GM18907 (cell line): Measurements from ENCODE around the gene DYNLT1.
"Not testable (repeated sequence)": the region's sequence is repeated elsewhere in the genome, so short reads cannot be mapped to it uniquely, and the experiment has no call there.

ENCODE experiments used
- ATAC-seq: cut with Tn5 transposase; IDR thresholded peaks from one replicate; pipeline ENCODE4 v1.9.1; 2021; ENCODE audit warnings: mild to moderate bottlenecking, moderate library complexity; ENCODE audit not compliant: unreplicated experiment

The DYNLT1 gene

DNA sequence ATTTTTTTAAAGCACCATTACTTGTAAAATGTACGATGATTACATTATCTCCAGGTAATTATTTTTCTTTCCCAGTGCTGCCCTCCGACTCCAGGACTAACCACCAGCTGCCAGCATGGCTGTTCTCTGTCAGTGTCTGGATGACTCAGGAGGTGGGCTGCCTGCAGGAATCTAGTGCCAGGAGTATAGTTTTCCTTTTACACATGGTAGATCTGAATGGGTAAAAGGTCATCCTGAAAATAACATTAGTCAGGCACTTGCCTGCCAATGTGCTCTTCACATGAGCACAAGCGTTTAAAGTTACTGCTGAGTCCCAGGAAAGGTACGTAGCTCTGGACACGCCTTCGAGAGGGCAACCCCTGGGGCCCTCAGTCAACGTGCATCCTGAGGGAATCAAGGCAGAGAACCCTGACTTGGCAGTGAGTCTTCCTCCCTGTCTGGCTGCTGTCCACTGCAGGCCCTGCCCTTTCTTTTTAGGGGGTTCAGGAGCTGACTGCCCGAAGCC lies 2.4 kb downstream of the DYNLT1 start:
- ATAC-seq, result no peak

DNA sequence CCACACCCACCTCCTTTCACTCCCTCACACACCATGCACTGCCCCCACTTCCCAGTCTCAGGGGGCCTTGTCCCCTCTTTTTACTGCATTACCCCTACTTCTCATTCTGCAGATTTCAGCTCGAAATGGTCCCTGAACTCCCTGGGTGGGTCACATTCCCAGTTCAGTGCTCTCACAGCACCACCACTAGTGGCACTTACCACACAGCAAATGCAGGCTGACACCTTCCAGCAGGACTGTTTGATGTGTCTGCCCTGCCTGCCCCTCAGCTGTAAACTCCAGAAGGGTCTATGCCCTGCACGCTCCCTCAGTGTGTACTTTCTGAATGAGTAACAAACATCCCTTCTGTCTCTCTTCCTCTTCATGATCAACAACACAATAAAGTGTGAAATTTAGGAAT lies 4.0 kb downstream of the DYNLT1 start:
- no peak for ATAC-seq

DNA sequence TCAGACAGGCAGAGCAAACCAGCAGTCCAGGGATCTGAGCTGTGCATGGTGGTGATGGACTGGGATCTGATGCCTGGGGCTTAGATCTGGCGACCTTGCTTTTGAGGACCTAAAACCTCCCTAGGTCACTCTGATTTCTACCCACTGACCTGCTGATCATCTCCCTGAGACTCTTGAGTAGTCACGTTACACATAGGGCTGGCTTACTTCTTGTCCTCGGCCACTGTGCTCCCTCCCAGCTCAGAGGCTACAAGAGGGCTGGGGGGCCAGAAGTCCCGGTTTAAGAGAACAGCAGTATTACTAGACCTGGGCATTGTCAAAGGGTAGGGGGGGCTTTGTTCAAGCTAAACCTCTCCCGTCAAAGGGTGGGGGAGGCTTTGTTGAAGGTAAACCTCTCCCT lies 5.5 kb downstream of the DYNLT1 start:
- ATAC-seq, result no peak

DNA sequence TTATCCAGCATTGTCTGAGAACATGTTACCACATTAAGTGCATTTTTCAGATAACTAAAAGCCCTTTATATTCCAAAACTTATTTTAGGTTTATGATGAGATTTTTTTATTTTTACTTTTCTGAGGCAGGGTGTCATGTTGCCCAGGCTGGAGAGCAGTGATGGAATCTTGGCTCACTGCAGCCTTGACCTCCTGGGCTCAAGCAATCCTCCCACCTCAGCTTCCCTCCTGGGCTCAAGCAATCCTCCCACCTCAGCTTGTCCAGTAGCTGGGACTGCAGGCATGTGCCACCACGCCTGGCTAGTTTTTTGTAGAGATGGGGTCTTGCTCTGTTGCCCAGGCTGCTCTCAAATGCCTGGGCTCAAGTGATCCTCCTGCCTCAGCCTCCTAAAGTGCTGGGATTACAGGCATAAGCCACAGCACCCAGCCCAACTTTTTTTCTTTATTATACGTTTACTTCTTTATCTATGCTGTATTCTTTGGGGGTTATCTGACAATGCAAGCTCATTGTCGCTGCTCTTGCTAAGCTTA lies 6.2 kb downstream of the DYNLT1 start:
- ATAC-seq, result no peak

DNA sequence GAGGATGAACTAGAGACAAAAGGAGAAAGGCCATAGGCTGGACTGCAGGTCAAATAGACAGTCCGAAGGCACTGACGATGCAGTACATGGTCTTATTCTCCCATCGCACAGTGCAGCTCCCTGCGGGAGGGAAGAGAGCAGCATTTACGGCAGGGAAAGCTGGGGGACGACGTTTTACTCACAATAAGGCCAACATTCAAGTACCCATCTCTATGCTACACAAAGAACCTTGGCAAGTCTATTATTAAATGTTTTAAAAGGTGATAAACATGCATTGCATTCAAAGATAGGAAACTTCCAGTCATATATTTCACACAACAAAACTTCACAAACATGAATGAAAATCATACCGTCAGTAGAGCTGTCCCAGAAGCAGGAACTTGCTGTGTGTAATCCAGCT lies 7.8 kb downstream of the DYNLT1 start:
- no peak for ATAC-seq

DNA sequence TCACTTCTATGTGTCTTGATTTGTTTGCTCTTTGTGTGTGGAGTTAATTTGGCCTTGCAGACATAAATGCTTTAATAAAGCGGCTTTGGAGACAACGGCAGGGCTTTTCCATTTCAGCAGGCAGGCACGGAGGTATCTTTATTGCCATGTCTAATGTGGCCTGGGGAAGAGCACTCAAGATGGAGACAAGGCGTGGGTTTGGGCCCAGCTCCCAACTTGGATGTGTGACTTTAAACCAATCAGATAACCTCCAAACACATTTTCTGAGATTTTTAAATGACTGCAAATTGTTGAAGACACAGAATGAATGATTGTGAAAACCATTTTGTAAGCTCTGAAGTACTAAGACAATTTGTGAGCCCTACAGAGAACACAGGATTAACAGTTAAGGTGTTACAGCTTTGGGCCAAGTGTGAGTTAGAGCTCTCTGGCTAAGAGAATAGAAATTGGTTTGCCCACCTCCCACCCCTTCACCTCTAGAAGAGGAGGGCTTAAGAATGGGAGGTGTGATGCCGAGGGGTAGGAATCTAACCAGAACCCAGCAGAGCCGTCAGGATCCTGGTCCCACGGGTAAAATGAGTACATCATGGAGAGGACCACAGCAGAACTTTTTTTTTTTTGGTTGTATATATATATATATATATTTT lies 9.0 kb downstream of the DYNLT1 start:
- no peak for ATAC-seq

DNA sequence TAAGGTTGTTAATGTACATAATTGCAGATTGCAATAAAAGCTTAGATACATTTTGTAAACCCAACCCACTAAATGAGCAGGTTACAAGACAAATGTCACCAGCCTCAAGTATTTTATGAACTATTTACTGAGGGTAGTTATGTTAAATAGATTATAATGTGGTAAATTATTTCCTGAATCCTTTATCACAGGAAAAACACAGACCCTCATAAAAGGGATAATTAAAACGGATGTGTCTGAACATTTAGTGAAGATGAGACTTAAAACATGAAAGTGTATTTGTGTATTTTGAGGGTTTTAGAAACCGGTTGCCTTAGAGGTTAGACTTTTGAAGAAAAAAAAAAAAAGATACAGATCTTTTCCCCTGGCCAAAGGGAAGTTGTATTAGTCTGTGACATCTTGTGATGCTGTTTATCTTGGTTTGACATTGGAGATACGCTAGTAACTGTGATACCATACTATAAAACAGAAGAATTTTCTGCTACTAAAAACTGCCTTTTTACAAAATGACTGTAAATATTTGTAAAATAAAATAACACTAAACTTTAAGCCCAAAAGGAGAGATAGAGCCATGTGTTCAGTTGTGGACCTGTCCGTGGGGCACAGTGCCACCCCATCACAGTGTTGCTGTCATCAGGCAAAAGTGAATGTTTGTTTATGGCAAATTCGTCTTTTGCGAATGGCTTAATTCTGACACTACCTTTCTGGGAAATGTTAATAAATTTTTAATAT lies 9.7 kb downstream of the DYNLT1 start:
- ATAC-seq, result no peak

DNA sequence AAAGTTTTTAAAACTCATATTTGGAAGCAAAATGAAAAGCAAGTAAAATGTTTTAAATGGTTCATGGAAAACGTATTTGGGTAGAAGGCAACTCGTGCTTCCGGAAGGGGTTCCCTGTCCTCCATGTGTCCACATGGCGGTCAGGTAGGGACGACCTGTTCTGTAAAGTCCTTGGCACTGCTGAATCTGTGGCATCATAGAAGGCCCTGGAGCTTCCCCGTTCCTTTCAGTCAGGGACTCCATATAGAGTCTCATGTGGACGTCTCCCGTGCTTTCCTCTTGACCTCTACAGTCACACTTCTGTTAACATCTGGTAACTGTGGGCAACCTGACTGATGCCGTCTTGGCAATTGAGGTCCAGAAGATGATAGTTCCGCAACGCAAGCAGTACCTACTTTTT lies 11.4 kb downstream of the DYNLT1 start:
- ATAC-seq, result no peak

DNA sequence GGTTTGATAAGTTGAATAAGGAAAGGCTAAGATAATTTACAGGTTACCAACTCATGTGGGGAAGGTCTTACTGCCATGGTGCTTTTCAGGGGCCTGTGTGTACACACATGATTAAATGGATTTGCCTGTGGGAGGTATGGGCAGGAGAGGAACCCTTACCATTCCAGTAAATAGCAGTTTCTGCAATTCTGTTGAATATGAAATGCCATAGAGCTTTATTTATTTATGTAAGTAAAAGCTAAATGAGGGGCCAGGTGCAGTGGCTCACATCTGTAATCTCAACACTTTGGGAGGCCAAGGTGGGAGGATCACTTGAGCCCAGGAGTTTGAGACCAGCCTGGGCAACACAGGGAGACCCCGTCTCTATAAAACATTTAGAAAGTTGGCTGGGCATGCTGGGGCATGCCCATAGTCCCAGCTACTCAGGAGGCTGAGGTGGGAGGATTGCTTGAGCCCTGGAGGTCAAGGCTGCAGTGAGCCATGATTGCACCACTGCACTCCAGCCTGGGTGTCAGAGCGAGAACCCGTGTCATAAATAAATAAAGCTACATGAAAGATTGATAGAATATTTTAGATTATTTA lies 11.9 kb downstream of the DYNLT1 start:
- ATAC-seq, result not testable (repeated sequence)

DNA sequence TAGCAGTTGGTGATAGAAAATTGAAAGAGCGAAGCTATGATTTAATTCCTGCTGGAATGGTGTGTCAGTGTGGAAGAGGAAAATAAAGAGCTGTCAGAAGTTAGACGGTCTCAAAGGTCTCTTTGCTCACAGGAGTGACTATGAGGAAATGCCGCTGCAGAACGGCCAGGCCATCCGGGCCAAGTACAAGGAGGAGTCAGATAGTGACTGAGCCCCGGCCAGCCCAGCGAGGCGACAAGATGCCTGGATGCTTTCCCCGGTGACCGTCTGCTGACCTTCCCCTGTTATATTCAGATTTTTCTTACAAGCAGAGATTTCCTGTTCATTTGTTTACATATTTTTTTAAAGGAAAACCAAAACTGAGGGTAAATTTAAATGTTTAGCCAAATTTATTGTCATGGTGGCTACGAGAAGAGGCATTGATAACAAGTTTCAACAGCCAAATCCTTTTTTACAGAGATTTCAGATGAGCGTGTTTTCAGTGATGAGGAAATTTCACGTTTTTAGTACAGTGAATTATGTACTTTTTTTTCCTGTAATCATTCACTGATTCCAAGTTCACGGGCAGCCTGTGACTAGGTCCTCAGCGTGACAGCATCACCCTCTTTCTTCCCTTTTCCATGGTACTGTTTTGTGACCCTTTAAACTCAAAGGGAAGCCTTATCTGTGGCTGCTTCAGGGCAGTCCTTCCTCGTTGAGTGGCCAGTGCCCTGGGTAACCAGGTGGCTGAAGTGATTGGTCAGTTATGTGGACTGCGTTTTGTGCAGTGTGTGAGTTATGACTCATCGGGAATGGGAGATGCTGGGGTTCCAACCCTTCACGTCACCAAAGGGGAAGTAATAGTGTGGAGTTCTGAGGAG lies 12.6 kb downstream of the DYNLT1 start:
- ATAC-seq, result no peak

DNA sequence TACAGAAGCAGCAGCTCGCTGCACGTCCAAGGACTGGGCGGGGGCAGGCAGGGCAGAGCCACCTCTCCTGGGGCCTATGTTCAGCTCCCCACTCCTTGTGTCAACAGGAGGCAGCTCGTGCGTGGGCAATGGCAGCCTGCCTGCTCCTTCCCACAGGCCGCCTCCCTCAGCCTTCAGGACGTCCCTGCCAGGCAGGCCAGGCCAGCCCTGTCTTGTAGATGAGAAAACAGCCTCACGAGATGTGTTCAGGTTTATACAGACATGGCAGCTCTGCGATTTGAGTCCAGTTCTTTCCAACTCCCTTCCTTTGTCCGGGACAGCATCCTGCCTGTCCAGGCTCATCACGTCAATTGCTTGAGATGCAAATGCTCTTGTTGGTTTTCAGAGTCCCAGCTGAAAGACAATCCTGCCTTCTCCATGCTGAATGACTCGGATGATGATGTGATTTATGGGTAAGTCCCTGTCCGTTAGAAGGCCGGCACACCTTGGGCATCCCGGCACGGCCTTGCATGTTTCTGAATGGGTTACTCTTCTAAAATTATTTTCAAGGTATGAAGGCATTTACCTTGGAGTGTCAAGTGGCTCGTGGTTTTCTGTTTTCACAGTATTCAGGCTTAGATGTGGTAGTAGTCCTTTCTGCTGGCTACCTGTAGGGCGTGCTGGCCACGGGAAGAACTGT lies 13.5 kb downstream of the DYNLT1 start:
- no peak for ATAC-seq

DNA sequence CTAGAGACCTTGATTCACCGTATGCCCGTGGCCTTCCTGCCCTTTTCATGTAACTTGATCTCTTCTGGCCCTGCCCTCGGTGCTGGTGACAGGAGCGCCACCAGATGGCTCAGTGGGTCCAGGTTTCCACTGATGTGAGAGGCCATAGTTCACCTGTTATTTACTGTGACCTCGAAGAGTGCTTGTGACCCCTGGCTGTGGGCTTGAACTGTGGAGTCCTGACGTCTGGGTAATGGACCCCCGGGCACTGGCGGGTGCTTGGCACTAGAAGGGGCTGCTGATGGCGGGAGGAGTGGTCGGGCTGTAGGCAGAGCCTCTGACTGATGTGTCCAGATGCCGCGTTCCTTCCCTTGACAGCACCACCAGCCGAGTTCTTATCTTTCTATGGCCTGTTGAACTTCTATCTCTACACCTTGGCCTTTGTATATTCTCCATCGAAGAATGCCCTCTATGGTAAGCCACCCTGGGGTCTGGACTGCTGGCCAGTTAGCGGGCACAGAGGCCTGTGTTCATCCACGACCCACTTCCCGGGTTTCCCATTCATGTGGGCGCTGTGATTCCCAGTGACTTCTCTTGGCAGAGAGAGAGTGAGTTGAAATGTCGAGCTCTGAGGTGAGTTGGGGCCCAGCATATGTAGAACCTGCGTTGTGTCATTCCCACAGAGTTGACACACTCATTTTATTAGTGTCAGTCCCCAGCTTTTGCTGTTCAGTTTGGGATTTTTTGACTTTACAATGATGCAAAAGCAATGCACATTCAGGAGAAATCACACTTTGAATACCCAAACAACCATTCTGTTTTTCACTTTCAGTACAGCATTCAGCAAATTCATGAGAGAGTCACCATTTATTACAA lies 14.9 kb downstream of the DYNLT1 start:
- ATAC-seq, result no peak

DNA sequence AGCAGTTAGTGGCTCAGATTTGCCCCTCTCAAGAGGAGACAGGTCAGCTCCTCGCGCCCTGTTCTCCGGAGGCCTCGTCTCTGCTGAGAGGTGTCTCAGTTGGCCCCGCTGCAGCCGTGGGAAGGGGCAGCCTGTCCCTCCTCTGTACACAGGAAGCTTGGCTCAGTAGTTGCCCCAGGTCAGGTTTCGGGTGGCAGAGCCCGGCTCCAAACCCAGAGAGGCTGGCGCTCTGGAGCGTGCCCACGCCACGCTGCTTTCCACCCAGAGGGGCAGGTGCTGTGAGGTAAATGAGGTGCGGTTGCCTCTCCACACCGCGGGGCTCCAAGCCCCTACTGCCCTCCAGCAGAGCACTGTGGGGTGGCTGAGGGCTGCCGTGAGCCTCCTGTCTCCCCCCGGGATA lies 16.0 kb downstream of the DYNLT1 start:
- ATAC-seq, result no peak

DNA sequence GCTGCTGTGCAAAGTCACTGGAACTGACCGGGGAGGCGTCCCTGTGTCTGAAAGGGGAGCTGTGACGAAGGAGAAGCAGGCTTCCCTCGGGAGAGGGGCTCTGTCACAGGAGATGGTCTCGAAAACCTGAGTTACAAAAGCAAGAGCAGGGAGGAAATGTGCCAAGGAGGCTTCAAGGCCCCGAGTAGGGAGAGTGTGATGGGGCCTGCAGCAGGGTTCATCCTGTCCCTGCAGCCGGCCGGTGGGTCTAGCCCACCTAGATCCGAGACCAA lies 16.7 kb downstream of the DYNLT1 start:
- no peak for ATAC-seq

DNA sequence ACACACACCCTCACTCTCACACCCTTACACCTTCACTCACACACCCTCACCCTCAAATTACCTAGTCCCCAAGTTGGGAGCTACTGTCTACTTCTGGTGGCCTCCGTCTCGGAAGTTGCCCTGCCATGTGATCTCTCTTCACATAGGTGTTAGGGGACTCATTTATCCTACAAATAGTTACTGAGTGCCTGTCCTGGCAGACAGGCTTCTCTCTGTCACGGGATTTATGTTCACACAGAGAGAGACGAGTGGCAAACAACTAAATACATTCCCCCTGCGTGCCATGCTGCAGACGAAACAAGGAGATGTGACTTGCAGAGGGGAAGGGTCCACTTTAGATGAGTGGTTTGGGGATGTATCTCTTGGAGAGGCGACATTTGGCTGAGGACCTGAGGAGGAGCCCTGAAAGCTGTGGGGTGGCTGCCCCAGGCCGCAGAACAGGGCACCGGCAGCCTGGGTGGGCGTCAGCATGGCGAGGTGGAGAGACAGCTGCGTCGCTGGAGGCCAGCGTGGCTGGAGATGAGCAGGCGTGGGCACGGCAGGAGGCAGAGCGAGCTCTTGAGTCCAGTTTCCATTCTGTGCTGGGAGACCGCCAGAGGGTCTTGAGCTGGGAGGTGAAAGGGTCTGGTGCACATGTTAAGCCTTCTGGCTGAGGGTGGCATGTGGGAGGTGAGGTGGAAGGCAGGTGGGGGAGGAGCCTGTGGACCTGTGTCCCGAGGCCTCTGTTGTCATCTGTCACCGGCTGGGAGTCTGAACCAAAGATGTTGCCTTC lies 17.2 kb downstream of the DYNLT1 start:
- no peak for ATAC-seq

DNA sequence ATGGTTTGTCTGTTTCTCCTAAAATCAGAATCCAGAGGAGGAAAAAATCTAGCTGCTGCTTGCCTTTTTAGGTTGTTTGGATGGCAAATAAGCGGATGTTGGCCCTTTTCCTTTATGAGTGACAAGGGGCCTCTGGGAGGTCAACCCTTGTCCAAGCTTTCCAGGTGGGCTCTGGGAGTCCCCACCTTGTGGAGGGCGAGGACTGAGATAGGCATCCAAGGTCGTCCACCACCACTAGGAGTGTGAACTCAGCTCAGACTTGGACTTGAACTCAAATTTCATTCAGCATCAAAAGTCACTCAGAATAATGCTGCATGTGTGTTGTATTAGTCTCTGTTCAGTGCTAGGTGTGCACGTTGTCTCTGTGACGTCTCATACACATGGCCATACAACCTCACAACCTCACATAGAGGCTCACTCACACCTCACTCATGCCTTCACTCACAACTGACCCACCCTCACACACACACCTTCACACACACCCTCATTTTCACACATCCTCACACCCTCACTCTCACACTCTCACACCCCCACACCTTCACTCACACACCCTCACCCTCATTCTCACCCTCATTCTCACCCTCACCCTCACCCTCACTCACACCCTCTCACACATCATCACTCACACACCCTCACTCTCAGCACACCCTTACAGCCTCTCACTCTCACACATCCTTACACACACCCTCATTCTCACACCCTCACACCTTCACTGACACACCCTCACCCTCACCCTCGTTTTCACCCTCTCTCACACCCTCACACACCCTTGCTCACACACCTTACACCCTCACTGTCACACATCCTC lies 18.0 kb downstream of the DYNLT1 start:
- ATAC-seq, result no peak

DNA sequence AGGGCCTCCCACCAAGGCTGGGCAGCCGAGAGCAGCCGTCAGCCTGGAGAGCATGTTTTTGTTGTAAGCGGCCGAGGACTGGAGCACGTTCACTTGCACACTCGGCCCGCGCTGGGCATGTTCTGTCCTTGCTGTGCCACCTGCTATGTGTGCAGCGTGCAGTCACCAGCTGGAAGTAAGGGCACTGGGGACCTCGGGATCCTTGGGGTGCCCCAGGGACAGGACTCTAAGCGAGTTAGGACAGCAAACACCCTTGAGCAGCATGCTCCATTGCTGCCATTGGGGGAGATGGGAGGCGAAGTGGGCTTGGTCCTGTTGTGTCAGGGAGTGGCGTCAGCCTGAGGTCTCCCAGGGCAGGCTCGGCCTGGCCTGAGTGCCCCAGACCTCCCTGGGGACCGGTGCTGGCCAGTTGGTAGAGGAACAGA lies 18.6 kb downstream of the DYNLT1 start:
- no peak for ATAC-seq
